HCT116 (cell line): ENCODE data around the gene MAST4.

Experiments used
- EGR1 ChIP-seq: IDR thresholded peaks from 2 replicates; pipeline ENCODE4 v1.6.1; 2012; ENCODE audit warnings: low read depth
- EZH2 ChIP-seq: fragments of 200-600 bp; sonication (generic); IDR thresholded peaks from 2 replicates; pipeline ENCODE4 v1.6.1; 2017; ENCODE audit warnings: antibody characterized with exemption, mixed run types
- EZH2phosphoT487 ChIP-seq: fragments of 200-600 bp; IDR thresholded peaks from 2 replicates; pipeline ENCODE4 v1.6.1; 2018; ENCODE audit warnings: antibody characterized with exemption, borderline replicate concordance
- POLR2AphosphoS5 ChIP-seq: IDR thresholded peaks from 2 replicates; pipeline ENCODE4 v1.6.1; 2011; ENCODE audit warnings: mild to moderate bottlenecking, low read depth, low read length, moderate library complexity
- SRF ChIP-seq: IDR thresholded peaks from 2 replicates; pipeline ENCODE4 v1.6.1; 2012; ENCODE audit warnings: low read depth
- ZNF274 ChIP-seq: fragments of 200-500 bp; sonication (Bioruptor generic); IDR thresholded peaks from 2 replicates; pipeline ENCODE4 v1.6.1; 2014; ENCODE audit warnings: mild to moderate bottlenecking, low read depth, low read length, inconsistent platforms
- TF ChIP-seq, protein P1 (sequence below), 3 experiments: fragments of 200-600 bp in 1 of 3; sonication (generic) in 1 of 3; IDR thresholded peaks in 2 of 3; conservative IDR thresholded peaks in 1 of 3; 2 replicates each; pipeline ENCODE4 v1.5.1; 2012 to 2017; ENCODE audit warnings: low read depth in 2 of 3, low read length in 2 of 3, antibody characterized with exemption in 1 of 3, borderline replicate concordance in 1 of 3, control low read depth in 1 of 3, mild to moderate bottlenecking in 1 of 3, mixed read lengths in 1 of 3, mixed run types in 1 of 3, moderate library complexity in 1 of 3; ENCODE audit not compliant: insufficient read depth in 1 of 3
- TF ChIP-seq, protein P2 (sequence below): IDR thresholded peaks from 2 replicates; pipeline ENCODE4 v1.6.1; 2012
- TF ChIP-seq, protein P3 (sequence below): IDR thresholded peaks from 2 replicates; pipeline ENCODE4 v1.6.1; 2012

GRCh38 chr5:66617991-66618768 lies 22.0 kb downstream of the MAST4 start:
- TF ChIP-seq, protein P1, sequence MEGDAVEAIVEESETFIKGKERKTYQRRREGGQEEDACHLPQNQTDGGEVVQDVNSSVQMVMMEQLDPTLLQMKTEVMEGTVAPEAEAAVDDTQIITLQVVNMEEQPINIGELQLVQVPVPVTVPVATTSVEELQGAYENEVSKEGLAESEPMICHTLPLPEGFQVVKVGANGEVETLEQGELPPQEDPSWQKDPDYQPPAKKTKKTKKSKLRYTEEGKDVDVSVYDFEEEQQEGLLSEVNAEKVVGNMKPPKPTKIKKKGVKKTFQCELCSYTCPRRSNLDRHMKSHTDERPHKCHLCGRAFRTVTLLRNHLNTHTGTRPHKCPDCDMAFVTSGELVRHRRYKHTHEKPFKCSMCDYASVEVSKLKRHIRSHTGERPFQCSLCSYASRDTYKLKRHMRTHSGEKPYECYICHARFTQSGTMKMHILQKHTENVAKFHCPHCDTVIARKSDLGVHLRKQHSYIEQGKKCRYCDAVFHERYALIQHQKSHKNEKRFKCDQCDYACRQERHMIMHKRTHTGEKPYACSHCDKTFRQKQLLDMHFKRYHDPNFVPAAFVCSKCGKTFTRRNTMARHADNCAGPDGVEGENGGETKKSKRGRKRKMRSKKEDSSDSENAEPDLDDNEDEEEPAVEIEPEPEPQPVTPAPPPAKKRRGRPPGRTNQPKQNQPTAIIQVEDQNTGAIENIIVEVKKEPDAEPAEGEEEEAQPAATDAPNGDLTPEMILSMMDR (IDR thresholded peaks at IDR 0.05 in 2 of 3, conservative IDR thresholded peaks at IDR 0.05 in 1 of 3; ENCODE audit: borderline replicate concordance in 1 of 3, insufficient read depth in 1 of 3, low read depth in 2 of 3, low read length in 2 of 3): no peak
- TF ChIP-seq SRF: no peak
- no peak for TF ChIP-seq ZNF274
- TF ChIP-seq EZH2phosphoT487: no peak
- TF ChIP-seq, protein P2, sequence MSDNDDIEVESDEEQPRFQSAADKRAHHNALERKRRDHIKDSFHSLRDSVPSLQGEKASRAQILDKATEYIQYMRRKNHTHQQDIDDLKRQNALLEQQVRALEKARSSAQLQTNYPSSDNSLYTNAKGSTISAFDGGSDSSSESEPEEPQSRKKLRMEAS: no peak
- TF ChIP-seq, protein P3, sequence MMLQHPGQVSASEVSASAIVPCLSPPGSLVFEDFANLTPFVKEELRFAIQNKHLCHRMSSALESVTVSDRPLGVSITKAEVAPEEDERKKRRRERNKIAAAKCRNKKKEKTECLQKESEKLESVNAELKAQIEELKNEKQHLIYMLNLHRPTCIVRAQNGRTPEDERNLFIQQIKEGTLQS: no peak
- TF ChIP-seq EGR1: no peak
- no peak for TF ChIP-seq EZH2
- TF ChIP-seq POLR2AphosphoS5: no peak
